ENCODE measurements around the gene ARHGEF33. TPM values are rescaled to one million over a fixed set of nuclear protein-coding genes. Genes with fewer than 3 reads are reported as not detected.

Gene ARHGEF33
- total RNA-seq, 1 experiment from 2014 or later: not detected

GRCh38 chr2:38940746-38941145 is 51.1 kb downstream of the ARHGEF33 start:
- no peaks in the 10 kb centered on the region for H3K9me3 ChIP-seq
- no peaks in the 10 kb centered on the region for H3K27me3 ChIP-seq
- no peak overlapping the region for H3K4me3 ChIP-seq
- H3K36me3 ChIP-seq: no peaks in the 10 kb centered on the region
- DNase-seq: no peak

GRCh38 chr2:38943784-38944183 is 54.1 kb downstream of the ARHGEF33 start:
- Histone ChIP-seq H3K9me3 (no peaks in the 10 kb centered on the region), H3K27me3 (no peaks in the 10 kb centered on the region), H3K4me3 (no peak overlapping the region), H3K36me3 (no peaks in the 10 kb centered on the region)
- no peak for DNase-seq

GRCh38 chr2:38945372-38945771 is 55.7 kb downstream of the ARHGEF33 start:
- Histone ChIP-seq H3K9me3 (no peaks in the 10 kb centered on the region), H3K36me3 (no peaks in the 10 kb centered on the region), H3K27me3 (no peaks in the 10 kb centered on the region), H3K4me3 (no peak overlapping the region)
- no peak for DNase-seq

GRCh38 chr2:38945911-38946310 is 56.2 kb downstream of the ARHGEF33 start:
- Histone ChIP-seq H3K4me3 (no peak overlapping the region), H3K36me3 (no peaks in the 10 kb centered on the region)
- no peak for DNase-seq

GRCh38 chr2:38947241-38948239 is 57.9 kb downstream of the ARHGEF33 start:
- Histone ChIP-seq H3K4me3 (no peak overlapping the region), H3K9me3 (no peaks in the 10 kb centered on the region), H3K27me3 (no peaks in the 10 kb centered on the region), H3K36me3 (no peaks in the 10 kb centered on the region)
- DNase-seq: peak; percentile 70

More at GRCh38 chr2:38945911-38946310, 56.2 kb downstream of the ARHGEF33 start:
- Histone ChIP-seq H3K9me3 (no peaks in the 10 kb centered on the region), H3K27me3 (no peaks in the 10 kb centered on the region)

- H3K4me3 ChIP-seq: no peak overlapping the region
- no peaks in the 10 kb centered on the region for H3K36me3 ChIP-seq
- DNase-seq: no peak
- H3K9me3 ChIP-seq: no peaks in the 10 kb centered on the region
- H3K27me3 ChIP-seq: no peaks in the 10 kb centered on the region
Measured at GRCh38 chr2:38948387-38948882, 58.8 kb downstream of the ARHGEF33 start.

GRCh38 chr2:38948995-38949394 is 59.3 kb downstream of the ARHGEF33 start:
- Histone ChIP-seq H3K9me3 (no peaks in the 10 kb centered on the region), H3K36me3 (no peaks in the 10 kb centered on the region), H3K27me3 (no peaks in the 10 kb centered on the region), H3K4me3 (no peak overlapping the region)
- DNase-seq: no peak

- H3K36me3 ChIP-seq: no peaks in the 10 kb centered on the region
- no peak overlapping the region for H3K4me3 ChIP-seq
- no peaks in the 10 kb centered on the region for H3K9me3 ChIP-seq
- no peak for DNase-seq
- no peaks in the 10 kb centered on the region for H3K27me3 ChIP-seq
Measured at GRCh38 chr2:38951766-38952165, 62.1 kb downstream of the ARHGEF33 start.

GRCh38 chr2:38957972-38958371 is 68.3 kb downstream of the ARHGEF33 start:
- no peaks in the 10 kb centered on the region for H3K36me3 ChIP-seq
- no peaks in the 10 kb centered on the region for H3K27me3 ChIP-seq

GRCh38 chr2:38959466-38959865 is 69.8 kb downstream of the ARHGEF33 start:
- Histone ChIP-seq H3K4me3 (no peak overlapping the region), H3K36me3 (no peaks in the 10 kb centered on the region), H3K27me3 (no peaks in the 10 kb centered on the region), H3K9me3 (no peaks in the 10 kb centered on the region)
- DNase-seq: no peak

More at GRCh38 chr2:38957972-38958371, 68.3 kb downstream of the ARHGEF33 start:
- no peak for DNase-seq
- no peaks in the 10 kb centered on the region for H3K9me3 ChIP-seq
- no peak overlapping the region for H3K4me3 ChIP-seq

GRCh38 chr2:38959938-38960608 is 70.4 kb downstream of the ARHGEF33 start:
- Histone ChIP-seq H3K27me3 (no peaks in the 10 kb centered on the region), H3K9me3 (no peaks in the 10 kb centered on the region), H3K36me3 (no peaks in the 10 kb centered on the region), H3K4me3 (no peak overlapping the region)
- no peak for DNase-seq

GRCh38 chr2:38960609-38961320 is 71.1 kb downstream of the ARHGEF33 start:
- no peaks in the 10 kb centered on the region for H3K27me3 ChIP-seq
- DNase-seq: no peak
- no peaks in the 10 kb centered on the region for H3K9me3 ChIP-seq
- no peak overlapping the region for H3K4me3 ChIP-seq
- H3K36me3 ChIP-seq: no peaks in the 10 kb centered on the region

- H3K27me3 ChIP-seq: no peaks in the 10 kb centered on the region
Measured at GRCh38 chr2:38966006-38966405, 76.3 kb downstream of the ARHGEF33 start.

GRCh38 chr2:38966678-38967077 is 77.0 kb downstream of the ARHGEF33 start:
- no peak for DNase-seq
- H3K9me3 ChIP-seq: no peaks in the 10 kb centered on the region
- H3K27me3 ChIP-seq: no peaks in the 10 kb centered on the region
- no peaks in the 10 kb centered on the region for H3K36me3 ChIP-seq
- no peak overlapping the region for H3K4me3 ChIP-seq

More at GRCh38 chr2:38966006-38966405, 76.3 kb downstream of the ARHGEF33 start:
- no peaks in the 10 kb centered on the region for H3K9me3 ChIP-seq
- no peaks in the 10 kb centered on the region for H3K36me3 ChIP-seq
- no peak overlapping the region for H3K4me3 ChIP-seq
- DNase-seq: no peak

GRCh38 chr2:38968021-38968420 is 78.3 kb downstream of the ARHGEF33 start:
- Histone ChIP-seq H3K36me3 (no peaks in the 10 kb centered on the region), H3K27me3 (no peaks in the 10 kb centered on the region), H3K4me3 (no peak overlapping the region), H3K9me3 (no peaks in the 10 kb centered on the region)
- no peak for DNase-seq

GRCh38 chr2:38971377-38971776 is 81.7 kb downstream of the ARHGEF33 start:
- Histone ChIP-seq H3K36me3 (no peaks in the 10 kb centered on the region), H3K4me3 (no peak overlapping the region), H3K27me3 (no peaks in the 10 kb centered on the region), H3K9me3 (no peaks in the 10 kb centered on the region)
- no peak for DNase-seq

GRCh38 chr2:38973266-38973665 is 83.6 kb downstream of the ARHGEF33 start:
- Histone ChIP-seq H3K9me3 (no peaks in the 10 kb centered on the region), H3K36me3 (no peaks in the 10 kb centered on the region), H3K4me3 (no peak overlapping the region), H3K27me3 (no peaks in the 10 kb centered on the region)
- DNase-seq: no peak
